IMR-90 (cell line): Measurements from ENCODE around the gene PAX5. TPM values are rescaled to one million over a fixed set of nuclear protein-coding genes. Genes with fewer than 3 reads are reported as not detected.

Experiments used
- ATAC-seq: fragments of 200-7000 bp; cut with Tn5 transposase; 2 replicates; pipeline ENCODE4 v1.9.1; 2020; ENCODE audit warnings: low read depth, mild to moderate bottlenecking, moderate library complexity
- BruUV-seq: library from RNA; stranded (reverse); fragments of 400-500 nt; replicated peaks from 2 replicates; lab custom pipeline; 2021; lab: Mats Ljungman, UMichigan
- CTCF ChIA-PET: fragments of 300-600 bp; formaldehyde crosslinking; extraction: SDS; loops from one replicate; lab custom pipeline; 2021; ENCODE audit warnings: antibody characterized with exemption; lab: Yijun Ruan, JAX
- POLR2A ChIA-PET: fragments of 300-600 bp; sonication (Branson Sonifier 250); formaldehyde crosslinking; loops from one replicate; lab custom pipeline; 2022; ENCODE audit warnings: antibody characterized with exemption; ENCODE audit not compliant: unreplicated experiment; lab: Charles Lee
- DNase-seq: peaks from one replicate; pipeline ENCODE4 v3.0.0; 2013
- H2AFZ ChIP-seq: replicated peaks from 2 replicates; pipeline ENCODE3; 2013; ENCODE audit warnings: low read length, mild to moderate bottlenecking; ENCODE audit not compliant: poor library complexity
- H2AK5ac ChIP-seq: 2 replicates; pipeline ENCODE4 v1.6.1; 2013; ENCODE audit warnings: low read depth, low read length, inconsistent platforms
- H2AK9ac ChIP-seq: replicated peaks from 2 replicates; pipeline ENCODE3; 2013; ENCODE audit warnings: mild to moderate bottlenecking, low read depth, low read length, moderate library complexity; ENCODE audit not compliant: poor library complexity
- H2BK120ac ChIP-seq: 2 replicates; pipeline ENCODE4 v1.6.1; 2013; ENCODE audit warnings: low read depth, low read length, inconsistent platforms
- H2BK15ac ChIP-seq: 3 replicates; pipeline ENCODE4 v1.6.1; 2013; ENCODE audit warnings: low read depth, low read length, inconsistent platforms
- H2BK20ac ChIP-seq: 2 replicates; pipeline ENCODE4 v1.6.1; 2013; ENCODE audit warnings: low read depth, mild to moderate bottlenecking, inconsistent platforms, low read length, moderate library complexity
- H2BK5ac ChIP-seq: 2 replicates; pipeline ENCODE4 v1.6.1; 2013; ENCODE audit warnings: mild to moderate bottlenecking, low read depth, low read length, inconsistent platforms; ENCODE audit not compliant: poor library complexity, severe bottlenecking
- H3K14ac ChIP-seq: replicated peaks from 2 replicates; pipeline ENCODE4 v1.6.1; 2013; ENCODE audit warnings: low read depth, low read length, inconsistent platforms
- H3K18ac ChIP-seq: 2 replicates; pipeline ENCODE4 v1.6.1; 2013; ENCODE audit warnings: low read depth, low read length, control low read depth
- H3K23ac ChIP-seq: 2 replicates; pipeline ENCODE4 v1.6.1; 2013; ENCODE audit warnings: low read depth, low read length, inconsistent platforms
- H3K27ac ChIP-seq: 2 replicates; pipeline ENCODE4 v1.5.1; 2013; ENCODE audit warnings: mild to moderate bottlenecking, control low read depth, low read length; ENCODE audit not compliant: insufficient read depth
- H3K27me3 ChIP-seq: 2 replicates; pipeline ENCODE4 v1.6.1; 2013; ENCODE audit warnings: low read length; ENCODE audit not compliant: control insufficient read depth, insufficient read depth
- H3K36me3 ChIP-seq: 2 replicates; pipeline ENCODE4 v1.6.1; 2013; ENCODE audit warnings: low read length, mixed read lengths; ENCODE audit not compliant: control insufficient read depth, insufficient read depth
- H3K4ac ChIP-seq: 2 replicates; pipeline ENCODE4 v1.6.1; 2013; ENCODE audit warnings: low read depth, low read length, inconsistent platforms
- H3K4me1 ChIP-seq: 2 replicates; pipeline ENCODE4 v1.6.1; 2013; ENCODE audit warnings: low read length, mixed read lengths; ENCODE audit not compliant: control insufficient read depth, insufficient read depth
- H3K4me2 ChIP-seq: 2 replicates; pipeline ENCODE4 v1.6.1; 2013; ENCODE audit warnings: low read depth, mild to moderate bottlenecking, control low read depth, low read length, moderate library complexity
- H3K4me3 ChIP-seq: 2 replicates; pipeline ENCODE4 v1.5.1; 2013; ENCODE audit warnings: low read depth, mild to moderate bottlenecking, control low read depth, low read length, moderate library complexity; ENCODE audit not compliant: insufficient read depth
- H3K56ac ChIP-seq: 2 replicates; pipeline ENCODE4 v1.6.1; 2013; ENCODE audit warnings: low read length, inconsistent platforms; ENCODE audit not compliant: insufficient read depth; ENCODE audit errors: extremely low read depth
- H3K79me1 ChIP-seq, 2 experiments: 2 replicates each; pipeline ENCODE4 v1.6.1; 2013; ENCODE audit warnings: low read length in 2 of 2, inconsistent platforms in 1 of 2, low read depth in 1 of 2
- H3K9ac ChIP-seq: 2 replicates; pipeline ENCODE4 v1.6.1; 2013; ENCODE audit warnings: low read depth, low read length, control low read depth
- H3K9me1 ChIP-seq: 2 replicates; pipeline ENCODE4 v1.6.1; 2013; ENCODE audit warnings: low read length, inconsistent platforms; ENCODE audit not compliant: insufficient read depth
- H3K9me3 ChIP-seq: 2 replicates; pipeline ENCODE4 v1.6.1; 2013; ENCODE audit warnings: low read length; ENCODE audit not compliant: control insufficient read depth, insufficient read depth
- H4K20me1 ChIP-seq: 2 replicates; pipeline ENCODE4 v1.6.1; 2013; ENCODE audit warnings: low read length, inconsistent platforms; ENCODE audit not compliant: insufficient read depth
- H4K5ac ChIP-seq: 2 replicates; pipeline ENCODE4 v1.6.1; 2013; ENCODE audit warnings: mild to moderate bottlenecking, low read depth, low read length, control low read depth
- H4K8ac ChIP-seq, 2 experiments: 2 replicates each; pipeline ENCODE4 v1.6.1; 2013; ENCODE audit warnings: low read depth in 2 of 2, low read length in 2 of 2, control low read depth in 1 of 2, inconsistent platforms in 1 of 2
- H4K91ac ChIP-seq: 2 replicates; pipeline ENCODE4 v1.6.1; 2013; ENCODE audit warnings: low read depth, low read length, inconsistent platforms; ENCODE audit not compliant: insufficient read depth
- BHLHE40 ChIP-seq: fragments of 150-350 bp; IDR thresholded peaks from 2 replicates; pipeline ENCODE4 v1.6.1; 2016; ENCODE audit warnings: mild to moderate bottlenecking, low read depth, low read length
- CEBPB ChIP-seq: IDR thresholded peaks from 2 replicates; pipeline ENCODE4 v1.6.1; 2012; ENCODE audit warnings: low read depth, low read length, improper control_type of control experiment
- CHD1 ChIP-seq: IDR thresholded peaks from 2 replicates; pipeline ENCODE4 v1.6.1; 2012; ENCODE audit warnings: low read depth, low read length, improper control_type of control experiment
- ELK1 ChIP-seq: fragments of 150-350 bp; IDR thresholded peaks from 2 replicates; pipeline ENCODE4 v1.6.1; 2016; ENCODE audit warnings: low read depth, mild to moderate bottlenecking, low read length, moderate library complexity, borderline replicate concordance
- FOS ChIP-seq: fragments of 150-350 bp; IDR thresholded peaks from 2 replicates; pipeline ENCODE4 v1.6.1; 2016; ENCODE audit warnings: low read depth, low read length
- MAFK ChIP-seq: IDR thresholded peaks from 2 replicates; pipeline ENCODE4 v1.6.1; 2012; ENCODE audit warnings: low read depth, low read length, improper control_type of control experiment
- MAZ ChIP-seq: IDR thresholded peaks from 2 replicates; pipeline ENCODE4 v1.6.1; 2012; ENCODE audit warnings: low read depth, mild to moderate bottlenecking, low read length, improper control_type of control experiment, moderate library complexity, borderline replicate concordance
- MXI1 ChIP-seq: IDR thresholded peaks from 2 replicates; pipeline ENCODE4 v1.6.1; 2012; ENCODE audit warnings: low read depth, mild to moderate bottlenecking, low read length, moderate library complexity, borderline replicate concordance
- NFE2L2 ChIP-seq: fragments of 150-350 bp; IDR thresholded peaks from 2 replicates; pipeline ENCODE4 v1.6.1; 2016; ENCODE audit warnings: low read depth, mild to moderate bottlenecking, low read length
- POLR2A ChIP-seq: IDR thresholded peaks from 2 replicates; pipeline ENCODE4 v1.6.1; 2012; ENCODE audit warnings: mild to moderate bottlenecking, low read depth, low read length
- RAD21 ChIP-seq: IDR thresholded peaks from 2 replicates; pipeline ENCODE4 v1.6.1; 2012; ENCODE audit warnings: low read length, improper control_type of control experiment
- RCOR1 ChIP-seq: IDR thresholded peaks from 2 replicates; pipeline ENCODE4 v1.6.1; 2012; ENCODE audit warnings: mild to moderate bottlenecking, low read length, improper control_type of control experiment; ENCODE audit not compliant: insufficient replicate concordance
- RFX5 ChIP-seq: IDR thresholded peaks from 2 replicates; pipeline ENCODE4 v1.8.0; 2012; ENCODE audit warnings: low read depth, mild to moderate bottlenecking, low read length, moderate library complexity
- SMC3 ChIP-seq: fragments of 150-350 bp; IDR thresholded peaks from 2 replicates; pipeline ENCODE4 v1.6.1; 2016; ENCODE audit warnings: low read depth, mild to moderate bottlenecking, antibody characterized with exemption, low read length, moderate library complexity
- USF2 ChIP-seq: fragments of 150-350 bp; IDR thresholded peaks from 2 replicates; pipeline ENCODE4 v1.6.1; 2017; ENCODE audit warnings: mild to moderate bottlenecking, antibody characterized with exemption, low read length, low read depth
- WGBS, 2 experiments: methylation state at CpG; one replicate each; pipeline versions ENCODE4 v1.1.5 to v1.1.7; 2013; ENCODE audit warnings: missing lambda C conversion rate in 2 of 2; ENCODE audit not compliant: insufficient read length in 1 of 2; ENCODE audit errors: extremely low coverage in 2 of 2; 5-methylcytosine and 5-hydroxymethylcytosine counted together
- dilution Hi-C: fragments of 300-500 bp; cut with HindIII; formaldehyde crosslinking; loops from one replicate; pipeline ENCODE4 v1.14.3; 2018; ENCODE audit warnings: low sequenced_read_pairs; ENCODE audit not compliant: unreplicated experiment
- in situ Hi-C: fragments of 300-500 bp; cut with MboI; formaldehyde crosslinking; loops from 3 replicates; pipeline ENCODE4 v1.14.3; 2019; ENCODE audit warnings: low sequenced_read_pairs, inconsistent platforms, mixed read lengths
- intact Hi-C: fragments of 100-400 bp; cut with micrococcal nuclease; formaldehyde crosslinking; loops from 2 replicates; pipeline ENCODE4 v1.10.0; 2022
- polyA plus RNA-seq, 3 experiments: library from polyadenylated mRNA; depleted of rRNA; stranded (reverse); fragments of >200 nt; gene quantifications; 2 replicates each; pipeline ENCODE4 v1.2.3, GENCODE V29; 2012; ENCODE audit warnings: low replicate concordance in 1 of 3
- total RNA-seq: library from RNA; depleted of rRNA; stranded (reverse); fragments of >200 nt; gene quantifications from 2 replicates; pipeline ENCODE4 v1.2.3, GENCODE V29; 2012
- TF ChIP-seq, protein P1 (sequence below): conservative IDR thresholded peaks from 2 replicates; pipeline ENCODE4 v1.5.1; 2012; ENCODE audit warnings: mild to moderate bottlenecking, low read depth, low read length, improper control_type of control experiment

The PAX5 gene
- total and polyA plus RNA-seq, 2 of the 4 experiments (the other 2 are of a cell fraction) = not detected

DNA sequence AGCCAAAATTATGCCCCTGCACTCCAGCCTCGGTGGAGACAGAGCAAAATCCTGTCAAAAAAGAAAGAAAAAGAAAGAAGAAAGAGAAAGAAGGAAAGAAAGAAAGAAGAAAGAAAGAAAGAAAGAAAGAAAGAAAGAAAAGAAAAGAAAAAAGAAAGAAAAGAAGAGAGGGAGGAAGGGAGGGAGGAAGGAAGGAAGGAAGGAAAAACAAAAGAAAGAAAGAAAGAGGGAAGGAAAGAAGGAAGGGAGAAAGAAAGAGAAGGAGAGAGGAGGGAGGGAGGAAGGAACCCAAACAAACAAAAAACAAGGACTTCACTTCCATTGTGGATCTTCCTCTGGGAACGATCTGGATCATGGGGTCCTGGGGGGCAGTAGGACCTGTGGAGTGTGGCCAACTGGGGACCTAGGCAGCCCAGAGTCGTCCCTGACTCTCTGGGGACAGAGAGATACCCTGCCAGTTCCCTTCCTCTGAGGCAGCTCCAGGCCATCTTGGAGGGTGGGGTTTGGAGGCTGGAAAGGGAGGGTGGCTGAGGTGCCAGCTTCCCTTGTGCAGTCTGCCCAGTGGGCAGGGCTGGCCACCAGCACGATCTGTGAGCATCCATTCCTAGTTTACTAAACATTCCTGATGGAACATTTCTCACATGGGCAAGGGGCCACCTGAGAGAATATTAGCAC is 216.8 kb downstream of the PAX5 start:
- no TSS peak for BruUV-seq
- in situ Hi-C loops = no loop called here

More for the DNA sequence above, 216.8 kb downstream of the PAX5 start:
- no peak for DNase-seq
- Histone ChIP-seq H2BK20ac (no peak overlapping the region), H3K14ac (no peak overlapping the region), H3K4me1 (no peaks in the 10 kb centered on the region), H2BK15ac (no peak overlapping the region), H3K36me3 (no peaks in the 10 kb centered on the region), H3K27me3 (peaks cover 54% of the 10 kb centered on the region), H2AFZ (no peak overlapping the region), H3K79me1 (no peaks in the 10 kb centered on the region), H2BK5ac (no peak overlapping the region), H4K20me1 (no peaks in the 10 kb centered on the region), H3K18ac (no peak overlapping the region), H3K4ac (no peak overlapping the region), H3K9me1 (no peaks in the 10 kb centered on the region), H3K4me3 (no peak overlapping the region), H3K27ac (no peak overlapping the region), H3K9ac (no peak overlapping the region), H3K4me2 (no peak overlapping the region), H3K56ac (no peak overlapping the region), H4K8ac (no peak overlapping the region), H4K91ac (no peak overlapping the region), H2BK120ac (no peak overlapping the region), H2AK9ac (no peak overlapping the region), H3K23ac (no peak overlapping the region), H3K9me3 (no peaks in the 10 kb centered on the region), H2AK5ac (no peak overlapping the region), H4K5ac (no peak overlapping the region)
- WGBS, 2 experiments = 0% methylated on average over 1 of the region's 4 CpGs; no CpG with 5 or more reads in 1 of the 2 experiments
- ChIA-PET CTCF (no interaction called here), POLR2A (no interaction called here)
- no peak for ATAC-seq
- dilution Hi-C loops = no loop called here
- TF ChIP-seq ELK1 (no peak), CHD1 (no peak), FOS (no peak), MAFK (no peak), MXI1 (no peak), POLR2A (no peak), RAD21 (no peak), RFX5 (no peak), RCOR1 (no peak), MAZ (no peak), CEBPB (no peak), NFE2L2 (no peak), SMC3 (no peak), USF2 (no peak), BHLHE40 (no peak)
- TF ChIP-seq, protein P1, sequence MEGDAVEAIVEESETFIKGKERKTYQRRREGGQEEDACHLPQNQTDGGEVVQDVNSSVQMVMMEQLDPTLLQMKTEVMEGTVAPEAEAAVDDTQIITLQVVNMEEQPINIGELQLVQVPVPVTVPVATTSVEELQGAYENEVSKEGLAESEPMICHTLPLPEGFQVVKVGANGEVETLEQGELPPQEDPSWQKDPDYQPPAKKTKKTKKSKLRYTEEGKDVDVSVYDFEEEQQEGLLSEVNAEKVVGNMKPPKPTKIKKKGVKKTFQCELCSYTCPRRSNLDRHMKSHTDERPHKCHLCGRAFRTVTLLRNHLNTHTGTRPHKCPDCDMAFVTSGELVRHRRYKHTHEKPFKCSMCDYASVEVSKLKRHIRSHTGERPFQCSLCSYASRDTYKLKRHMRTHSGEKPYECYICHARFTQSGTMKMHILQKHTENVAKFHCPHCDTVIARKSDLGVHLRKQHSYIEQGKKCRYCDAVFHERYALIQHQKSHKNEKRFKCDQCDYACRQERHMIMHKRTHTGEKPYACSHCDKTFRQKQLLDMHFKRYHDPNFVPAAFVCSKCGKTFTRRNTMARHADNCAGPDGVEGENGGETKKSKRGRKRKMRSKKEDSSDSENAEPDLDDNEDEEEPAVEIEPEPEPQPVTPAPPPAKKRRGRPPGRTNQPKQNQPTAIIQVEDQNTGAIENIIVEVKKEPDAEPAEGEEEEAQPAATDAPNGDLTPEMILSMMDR = no peak
- intact Hi-C loops = no loop called here
